ENCODE measurements around the gene ITGB1. TPM values are rescaled to one million over a fixed set of nuclear protein-coding genes. Genes with fewer than 3 reads are reported as not detected.
A peak's percentile ranks its signal among the peaks of the same experiment; 100 is the strongest.

The ITGB1 gene
- total and polyA plus RNA-seq, 2 experiments from 2014 or later = 317 to 439 TPM

DNA sequence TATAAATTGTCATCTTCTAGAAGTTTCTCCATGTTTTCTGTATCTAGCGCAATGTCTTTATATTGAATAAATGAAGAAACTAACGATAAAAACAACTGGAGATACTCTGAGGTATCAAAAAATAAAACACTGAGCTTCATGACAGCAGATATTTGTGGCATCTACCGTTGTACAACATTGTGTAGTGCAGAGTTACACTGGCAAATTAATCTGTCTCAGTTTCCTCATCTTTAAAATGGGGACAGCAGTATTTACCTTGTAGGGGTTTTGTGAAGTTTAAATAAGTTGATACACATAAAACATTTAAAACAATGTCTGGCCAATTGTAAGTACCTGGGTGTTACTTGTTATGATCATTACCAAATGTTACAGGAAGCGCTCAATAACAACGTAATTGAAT lies 10.4 kb downstream of the ITGB1 start (continued):
- TF ChIP-seq, protein P1, sequence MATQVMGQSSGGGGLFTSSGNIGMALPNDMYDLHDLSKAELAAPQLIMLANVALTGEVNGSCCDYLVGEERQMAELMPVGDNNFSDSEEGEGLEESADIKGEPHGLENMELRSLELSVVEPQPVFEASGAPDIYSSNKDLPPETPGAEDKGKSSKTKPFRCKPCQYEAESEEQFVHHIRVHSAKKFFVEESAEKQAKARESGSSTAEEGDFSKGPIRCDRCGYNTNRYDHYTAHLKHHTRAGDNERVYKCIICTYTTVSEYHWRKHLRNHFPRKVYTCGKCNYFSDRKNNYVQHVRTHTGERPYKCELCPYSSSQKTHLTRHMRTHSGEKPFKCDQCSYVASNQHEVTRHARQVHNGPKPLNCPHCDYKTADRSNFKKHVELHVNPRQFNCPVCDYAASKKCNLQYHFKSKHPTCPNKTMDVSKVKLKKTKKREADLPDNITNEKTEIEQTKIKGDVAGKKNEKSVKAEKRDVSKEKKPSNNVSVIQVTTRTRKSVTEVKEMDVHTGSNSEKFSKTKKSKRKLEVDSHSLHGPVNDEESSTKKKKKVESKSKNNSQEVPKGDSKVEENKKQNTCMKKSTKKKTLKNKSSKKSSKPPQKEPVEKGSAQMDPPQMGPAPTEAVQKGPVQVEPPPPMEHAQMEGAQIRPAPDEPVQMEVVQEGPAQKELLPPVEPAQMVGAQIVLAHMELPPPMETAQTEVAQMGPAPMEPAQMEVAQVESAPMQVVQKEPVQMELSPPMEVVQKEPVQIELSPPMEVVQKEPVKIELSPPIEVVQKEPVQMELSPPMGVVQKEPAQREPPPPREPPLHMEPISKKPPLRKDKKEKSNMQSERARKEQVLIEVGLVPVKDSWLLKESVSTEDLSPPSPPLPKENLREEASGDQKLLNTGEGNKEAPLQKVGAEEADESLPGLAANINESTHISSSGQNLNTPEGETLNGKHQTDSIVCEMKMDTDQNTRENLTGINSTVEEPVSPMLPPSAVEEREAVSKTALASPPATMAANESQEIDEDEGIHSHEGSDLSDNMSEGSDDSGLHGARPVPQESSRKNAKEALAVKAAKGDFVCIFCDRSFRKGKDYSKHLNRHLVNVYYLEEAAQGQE (IDR thresholded peaks at IDR 0.05; ENCODE audit: unreplicated experiment) = no peak
- TF ChIP-seq, protein P2, sequence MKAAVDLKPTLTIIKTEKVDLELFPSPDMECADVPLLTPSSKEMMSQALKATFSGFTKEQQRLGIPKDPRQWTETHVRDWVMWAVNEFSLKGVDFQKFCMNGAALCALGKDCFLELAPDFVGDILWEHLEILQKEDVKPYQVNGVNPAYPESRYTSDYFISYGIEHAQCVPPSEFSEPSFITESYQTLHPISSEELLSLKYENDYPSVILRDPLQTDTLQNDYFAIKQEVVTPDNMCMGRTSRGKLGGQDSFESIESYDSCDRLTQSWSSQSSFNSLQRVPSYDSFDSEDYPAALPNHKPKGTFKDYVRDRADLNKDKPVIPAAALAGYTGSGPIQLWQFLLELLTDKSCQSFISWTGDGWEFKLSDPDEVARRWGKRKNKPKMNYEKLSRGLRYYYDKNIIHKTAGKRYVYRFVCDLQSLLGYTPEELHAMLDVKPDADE (IDR thresholded peaks at IDR 0.05) = no peak
- TF ChIP-seq, protein P3, sequence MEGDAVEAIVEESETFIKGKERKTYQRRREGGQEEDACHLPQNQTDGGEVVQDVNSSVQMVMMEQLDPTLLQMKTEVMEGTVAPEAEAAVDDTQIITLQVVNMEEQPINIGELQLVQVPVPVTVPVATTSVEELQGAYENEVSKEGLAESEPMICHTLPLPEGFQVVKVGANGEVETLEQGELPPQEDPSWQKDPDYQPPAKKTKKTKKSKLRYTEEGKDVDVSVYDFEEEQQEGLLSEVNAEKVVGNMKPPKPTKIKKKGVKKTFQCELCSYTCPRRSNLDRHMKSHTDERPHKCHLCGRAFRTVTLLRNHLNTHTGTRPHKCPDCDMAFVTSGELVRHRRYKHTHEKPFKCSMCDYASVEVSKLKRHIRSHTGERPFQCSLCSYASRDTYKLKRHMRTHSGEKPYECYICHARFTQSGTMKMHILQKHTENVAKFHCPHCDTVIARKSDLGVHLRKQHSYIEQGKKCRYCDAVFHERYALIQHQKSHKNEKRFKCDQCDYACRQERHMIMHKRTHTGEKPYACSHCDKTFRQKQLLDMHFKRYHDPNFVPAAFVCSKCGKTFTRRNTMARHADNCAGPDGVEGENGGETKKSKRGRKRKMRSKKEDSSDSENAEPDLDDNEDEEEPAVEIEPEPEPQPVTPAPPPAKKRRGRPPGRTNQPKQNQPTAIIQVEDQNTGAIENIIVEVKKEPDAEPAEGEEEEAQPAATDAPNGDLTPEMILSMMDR (conservative IDR thresholded peaks at IDR 0.05; ENCODE audit: low read depth in 2 of 2) = no peak
- no peak for TF ChIP-seq ZNF331 (CRISPR knock-in tag; IDR thresholded peaks at IDR 0.05; ENCODE audit: low read depth)
- no peak for TF ChIP-seq POLR2AphosphoS5 (IDR thresholded peaks at IDR 0.05; ENCODE audit: low read depth)

DNA sequence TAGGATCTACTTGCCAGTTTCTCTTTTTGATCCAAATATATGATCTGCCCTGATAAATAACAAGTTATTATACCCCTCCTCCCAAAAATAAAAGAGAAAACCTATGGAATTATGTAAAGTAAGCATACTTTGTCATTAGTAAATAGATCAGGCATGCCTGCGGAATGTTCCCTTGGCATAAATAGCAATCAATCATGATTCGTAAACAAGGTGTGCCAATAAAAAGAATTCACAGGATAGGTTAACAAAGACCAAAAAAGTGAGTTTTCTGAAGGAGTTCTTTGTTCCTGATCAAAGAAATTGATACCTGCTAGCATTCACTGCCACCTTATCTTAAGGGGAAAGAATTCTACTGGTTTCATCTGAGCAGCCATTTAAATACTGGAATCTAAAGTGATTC lies 11.9 kb downstream of the ITGB1 start:
- peak overlapping the region; percentile 55; the same call in 1 of the 2 replicates for H3K27ac ChIP-seq (ENCODE audit: low read depth)
- Mint-ChIP-seq H3K36me3 (ENCODE audit: low read depth) (no peaks in the 10 kb centered on the region), H3K9me3 (no peaks in the 10 kb centered on the region), H3K27ac (peak overlapping the region; percentile 46; the same call in 1 of the 2 replicates), H3K4me1 (peaks cover 70% of the 10 kb centered on the region), H3K4me3 (no peak overlapping the region), H3K27me3 (ENCODE audit: insufficient read depth, low read depth, poor library complexity) (peaks cover 4% of the 10 kb centered on the region)
- no peak for ATAC-seq
- H3K9me2 ChIP-seq (ENCODE audit: insufficient read depth) = no peaks in the 10 kb centered on the region
- H3K79me2 ChIP-seq (replicated peaks; ENCODE audit: insufficient read depth) = peaks cover 100% of the 10 kb centered on the region
- H4K20me1 ChIP-seq (replicated peaks; ENCODE audit: insufficient read depth) = peaks cover 51% of the 10 kb centered on the region
- no peak overlapping the region; the same call in 1 of the 2 replicates for H3K4me2 ChIP-seq
- no peak overlapping the region for H3K4me3 ChIP-seq
- peaks cover 82% of the 10 kb centered on the region for H3K4me1 ChIP-seq (ENCODE audit: insufficient read depth)
- no peaks in the 10 kb centered on the region for H3K27me3 ChIP-seq (ENCODE audit: insufficient read depth)
- no peaks in the 10 kb centered on the region for H3K36me3 ChIP-seq (ENCODE audit: insufficient read depth)
- DNase-seq (ENCODE audit: low spot score) = no peak
- H3F3A ChIP-seq (replicated peaks; ENCODE audit: low read depth) = no peaks in the 10 kb centered on the region
- TF ChIP-seq, protein P1 (IDR thresholded peaks at IDR 0.05; ENCODE audit: unreplicated experiment) = no peak
- TF ChIP-seq STAT1 (IDR thresholded peaks at IDR 0.05; ENCODE audit: unreplicated experiment) (no peak), JUNB (IDR thresholded peaks at IDR 0.05; ENCODE audit: unreplicated experiment) (no peak), ZNF331 (CRISPR knock-in tag; IDR thresholded peaks at IDR 0.05; ENCODE audit: low read depth) (no peak)
- TF ChIP-seq, protein P3 (conservative IDR thresholded peaks at IDR 0.05; ENCODE audit: low read depth in 2 of 2) = no peak
- H2AFZ ChIP-seq = no peak overlapping the region
